ENCODE measurements around the gene MUC13.
"Not testable (repeated sequence)": the region's sequence is repeated elsewhere in the genome, so short reads cannot be mapped to it uniquely, and the experiment has no call there.

Gene MUC13

GRCh38 chr3:124963755-124964154 lies 29.2 kb upstream of the MUC13 start:
- DNase-seq (ENCODE audit: extremely low read depth, low read depth) = no peak
- no peak for TF ChIP-seq CTCF (IDR thresholded peaks at IDR 0.05; ENCODE audit: low read depth, low read length)

DNA sequence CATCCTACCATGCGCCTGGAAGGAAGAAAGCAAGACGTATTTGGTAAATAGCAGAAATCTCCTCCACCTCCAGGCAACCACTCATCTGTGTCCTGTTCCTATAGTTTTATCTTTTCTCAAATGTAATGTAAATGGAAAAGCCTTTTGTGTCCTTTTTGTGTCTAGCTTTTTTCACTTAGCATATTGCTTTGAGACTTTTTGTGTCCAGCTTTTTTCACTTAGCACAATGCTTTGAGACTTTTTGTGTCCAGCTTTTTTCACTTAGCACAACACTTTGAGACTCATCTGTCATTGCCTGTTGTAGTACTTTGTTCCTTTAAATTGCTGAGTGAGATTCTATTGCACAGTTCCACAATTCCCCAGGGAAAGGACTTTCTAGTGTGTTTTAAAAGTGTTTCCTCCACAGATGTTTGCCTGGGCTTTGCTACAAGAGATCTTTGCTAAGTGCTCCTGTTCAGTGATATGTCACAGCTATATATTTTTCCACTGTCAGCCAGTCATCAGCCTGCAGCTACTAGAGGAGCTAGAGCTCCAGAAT lies 27.9 kb upstream of the MUC13 start:
- DNase-seq (ENCODE audit: extremely low read depth, low read depth) = no peak

DNA sequence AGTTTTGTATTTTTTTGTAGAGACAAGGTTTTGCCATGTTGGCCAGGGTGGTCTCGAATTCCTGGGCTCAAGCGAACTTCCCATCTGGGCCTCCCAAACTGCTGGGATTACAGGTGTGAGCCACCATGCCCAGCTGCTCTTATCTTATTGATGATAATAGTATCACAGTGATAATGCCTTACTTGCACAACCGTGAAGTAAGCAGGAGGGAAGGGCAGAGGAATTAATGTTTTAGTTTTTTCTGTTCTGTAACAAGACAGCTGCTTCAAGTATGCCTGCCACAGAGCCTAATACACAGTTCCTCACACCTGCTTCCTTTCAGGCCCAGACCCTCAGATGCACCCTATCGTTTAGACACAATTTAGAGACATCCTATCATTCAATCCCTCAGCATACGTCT lies 26.1 kb upstream of the MUC13 start:
- no peak for DNase-seq (ENCODE audit: extremely low read depth, low read depth)
- no peak for TF ChIP-seq CTCF (IDR thresholded peaks at IDR 0.05; ENCODE audit: low read depth, low read length)

More for the DNA sequence above, 27.9 kb upstream of the MUC13 start:
- TF ChIP-seq CTCF (IDR thresholded peaks at IDR 0.05; ENCODE audit: low read depth, low read length) = no peak

- no peak for TF ChIP-seq CTCF (IDR thresholded peaks at IDR 0.05; ENCODE audit: low read depth, low read length)
Measured at GRCh38 chr3:124960105-124960504, 25.6 kb upstream of the MUC13 start.

DNA sequence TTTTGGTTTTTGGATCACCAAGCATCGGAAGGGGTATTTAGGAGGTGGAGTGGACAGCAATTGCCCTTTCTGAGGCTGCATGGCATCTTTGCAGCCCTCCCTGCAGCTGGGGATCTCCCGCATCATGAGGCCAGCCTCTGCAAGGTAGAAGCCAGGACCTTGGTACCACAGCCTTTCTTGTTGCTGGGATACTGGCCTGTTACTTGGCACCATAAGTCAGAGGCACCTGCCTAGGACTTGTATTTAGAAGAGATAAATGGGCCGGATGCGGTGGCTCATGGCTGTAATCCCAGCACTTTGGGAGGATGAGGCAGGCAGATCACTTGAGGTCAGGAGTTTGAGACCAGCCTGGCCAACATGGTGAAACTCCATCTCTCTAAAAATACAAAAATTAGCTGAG lies 23.4 kb upstream of the MUC13 start:
- DNase-seq (ENCODE audit: extremely low read depth, low read depth) = not testable (repeated sequence)

More at GRCh38 chr3:124960105-124960504, 25.6 kb upstream of the MUC13 start:
- no peak for DNase-seq (ENCODE audit: extremely low read depth, low read depth)

- no peak for DNase-seq (ENCODE audit: extremely low read depth, low read depth)
- no peak for TF ChIP-seq CTCF (IDR thresholded peaks at IDR 0.05; ENCODE audit: low read depth, low read length)
Measured at GRCh38 chr3:124952282-124952855, 17.8 kb upstream of the MUC13 start.

GRCh38 chr3:124951511-124952281 lies 17.1 kb upstream of the MUC13 start:
- DNase-seq (ENCODE audit: extremely low read depth, low read depth) = no peak
- no peak for TF ChIP-seq CTCF (IDR thresholded peaks at IDR 0.05; ENCODE audit: low read depth, low read length)

Data from AG09319 (cell line).